OCI-LY7 (cell line): ENCODE data around the gene LIN37. TPM values are rescaled to one million over a fixed set of nuclear protein-coding genes. Genes with fewer than 3 reads are reported as not detected.

Source experiments
- BruUV-seq: library from RNA; stranded (reverse); fragments of 400-500 nt; replicated peaks from 2 replicates; lab custom pipeline; 2021; lab: Mats Ljungman, UMichigan
- CTCF ChIA-PET: fragments of 300-600 bp; sonication (Branson Sonifier 250); formaldehyde crosslinking; loops from one replicate; lab custom pipeline; 2022; ENCODE audit warnings: antibody characterized with exemption; ENCODE audit not compliant: unreplicated experiment; lab: Charles Lee
- POLR2A ChIA-PET: fragments of 300-600 bp; sonication (Branson Sonifier 250); formaldehyde crosslinking; loops from one replicate; lab custom pipeline; 2022; ENCODE audit warnings: antibody characterized with exemption; lab: Charles Lee
- DNase-seq: peaks from one replicate; pipeline ENCODE4 v3.0.0-alpha.2; 2015; ENCODE audit warnings: low spot score
- H2AFZ ChIP-seq: fragments of 200-600 bp; sonication (generic), shearing (Covaris generic); 2 replicates; pipeline ENCODE4 v1.6.1; 2014; ENCODE audit warnings: mild to moderate bottlenecking, antibody characterized with exemption, low read length, moderate library complexity
- H3K27ac ChIP-seq: fragments of 200-600 bp; sonication (generic); 2 replicates; pipeline ENCODE4 v1.5.1; 2014; ENCODE audit warnings: mixed run types, low read depth, mild to moderate bottlenecking, moderate library complexity, low read length, inconsistent platforms; ENCODE audit not compliant: poor library complexity, severe bottlenecking
- H3K36me3 ChIP-seq: fragments of 200-600 bp; sonication (generic); 2 replicates; pipeline ENCODE4 v1.6.1; 2014; ENCODE audit warnings: mild to moderate bottlenecking, antibody characterized with exemption, low read length, moderate library complexity, mixed read lengths; ENCODE audit not compliant: insufficient read depth
- H3K4me1 ChIP-seq: fragments of 200-600 bp; sonication (generic); 2 replicates; pipeline ENCODE4 v1.5.1; 2014; ENCODE audit warnings: mild to moderate bottlenecking, low read length; ENCODE audit not compliant: insufficient read depth, poor library complexity, severe bottlenecking
- H3K4me2 ChIP-seq: fragments of 200-600 bp; sonication (generic); 2 replicates; pipeline ENCODE4 v1.6.1; 2014; ENCODE audit warnings: mild to moderate bottlenecking, low read length
- H3K4me3 ChIP-seq: fragments of 200-600 bp; sonication (generic); 2 replicates; pipeline ENCODE4 v1.5.1; 2014; ENCODE audit warnings: mild to moderate bottlenecking, low read depth, low read length; ENCODE audit not compliant: poor library complexity, severe bottlenecking
- H3K79me2 ChIP-seq: fragments of 200-600 bp; sonication (generic); 2 replicates; pipeline ENCODE4 v1.6.1; 2016; ENCODE audit warnings: low read depth, mild to moderate bottlenecking, low read length, moderate library complexity, mixed read lengths; ENCODE audit not compliant: insufficient read depth
- H3K9me2 ChIP-seq: fragments of 200-600 bp; sonication (generic); 2 replicates; pipeline ENCODE4 v1.6.1; 2016; ENCODE audit warnings: mild to moderate bottlenecking, low read length, mixed read lengths; ENCODE audit not compliant: insufficient read depth
- H3K9me3 ChIP-seq: fragments of 200-600 bp; sonication (generic); 2 replicates; pipeline ENCODE4 v1.6.1; 2014; ENCODE audit warnings: mild to moderate bottlenecking, mixed run types, low read length, mixed read lengths
- H4K20me1 ChIP-seq: fragments of 200-600 bp; sonication (generic); 2 replicates; pipeline ENCODE4 v1.6.1; 2014; ENCODE audit warnings: mild to moderate bottlenecking, antibody characterized with exemption, low read length, moderate library complexity, mixed read lengths; ENCODE audit not compliant: insufficient read depth
- EZH2phosphoT487 ChIP-seq: fragments of 200-600 bp; sonication (generic); IDR thresholded peaks from 2 replicates; pipeline ENCODE4 v1.6.1; 2018; ENCODE audit warnings: low read depth, borderline replicate concordance, mild to moderate bottlenecking, mixed run types, antibody characterized with exemption, low read length, moderate library complexity, mixed read lengths
- intact Hi-C: fragments of 100-400 bp; cut with micrococcal nuclease; formaldehyde crosslinking; loops from one replicate; pipeline ENCODE4 v1.10.0; 2022; ENCODE audit not compliant: unreplicated experiment
- total RNA-seq, 2 experiments: library from RNA; depleted of rRNA in 1 of 2; stranded (reverse); fragments of >200 nt in 1 of 2; shearing (Covaris generic) in 1 of 2; gene quantifications; 2 replicates each; pipeline ENCODE4 v1.2.3, GENCODE V29; 2014 to 2022
- TF ChIP-seq, protein P1 (sequence below): fragments of 200-600 bp; sonication (generic); conservative IDR thresholded peaks from 2 replicates; pipeline ENCODE4 v1.5.1; 2014; ENCODE audit warnings: mild to moderate bottlenecking, antibody characterized with exemption, low read length, moderate library complexity, mixed read lengths

LIN37 gene
- total RNA-seq, 2 experiments from 2014 or later: 11.6 to 11.7 TPM

DNA sequence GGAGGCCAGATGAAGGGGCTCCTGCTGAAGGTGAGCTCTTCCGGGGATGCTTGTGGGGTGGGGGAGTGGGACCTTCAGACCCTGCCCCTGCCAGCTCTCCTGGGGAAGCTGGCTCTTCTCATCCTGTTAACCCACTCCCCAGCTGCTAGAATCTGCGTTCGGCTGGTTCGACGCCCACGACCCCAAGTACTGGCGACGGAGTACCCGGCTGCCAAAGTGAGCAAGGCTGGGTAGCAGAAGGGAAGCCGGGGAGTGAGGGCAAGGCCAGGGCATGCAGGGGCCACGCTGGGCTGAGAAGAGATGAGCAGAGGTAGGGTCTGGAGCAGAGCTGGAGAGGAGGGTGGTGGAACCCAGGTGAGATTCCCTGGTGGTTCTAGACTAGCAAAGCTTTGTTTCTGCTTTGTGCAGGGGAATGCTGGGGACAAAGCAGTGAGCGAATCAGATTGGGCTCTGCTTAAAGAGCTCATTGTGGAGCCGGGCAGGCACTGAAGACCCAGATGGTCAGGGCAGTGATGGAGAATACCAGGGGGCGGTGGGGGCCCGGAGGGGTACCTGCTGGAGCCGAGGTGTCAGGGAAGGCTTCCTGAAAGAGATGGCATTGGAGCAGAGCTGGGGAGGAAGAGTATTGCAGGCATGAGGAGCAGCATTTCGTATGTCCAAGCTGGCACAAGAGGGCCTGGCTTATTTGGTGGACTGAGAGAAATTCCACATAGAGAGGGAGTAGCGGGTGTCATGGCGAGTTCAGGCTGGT lies 20.2 kb upstream of the LIN37 start:
- POLR2A ChIA-PET: no interaction called here
- Histone ChIP-seq H4K20me1 (no peaks in the 10 kb centered on the region), H3K4me3 (no peak overlapping the region), H3K36me3 (peaks cover 98% of the 10 kb centered on the region), H3K4me1 (no peaks in the 10 kb centered on the region), H3K9me3 (no peaks in the 10 kb centered on the region), H3K79me2 (no peaks in the 10 kb centered on the region), H3K9me2 (no peaks in the 10 kb centered on the region), H2AFZ (no peak overlapping the region), H3K4me2 (no peak overlapping the region), H3K27ac (no peak overlapping the region)
- CTCF ChIA-PET: no interaction called here
- BruUV-seq: no TSS peak
- DNase-seq: no peak
- intact Hi-C loops: no loop called here
- TF ChIP-seq, protein P1, sequence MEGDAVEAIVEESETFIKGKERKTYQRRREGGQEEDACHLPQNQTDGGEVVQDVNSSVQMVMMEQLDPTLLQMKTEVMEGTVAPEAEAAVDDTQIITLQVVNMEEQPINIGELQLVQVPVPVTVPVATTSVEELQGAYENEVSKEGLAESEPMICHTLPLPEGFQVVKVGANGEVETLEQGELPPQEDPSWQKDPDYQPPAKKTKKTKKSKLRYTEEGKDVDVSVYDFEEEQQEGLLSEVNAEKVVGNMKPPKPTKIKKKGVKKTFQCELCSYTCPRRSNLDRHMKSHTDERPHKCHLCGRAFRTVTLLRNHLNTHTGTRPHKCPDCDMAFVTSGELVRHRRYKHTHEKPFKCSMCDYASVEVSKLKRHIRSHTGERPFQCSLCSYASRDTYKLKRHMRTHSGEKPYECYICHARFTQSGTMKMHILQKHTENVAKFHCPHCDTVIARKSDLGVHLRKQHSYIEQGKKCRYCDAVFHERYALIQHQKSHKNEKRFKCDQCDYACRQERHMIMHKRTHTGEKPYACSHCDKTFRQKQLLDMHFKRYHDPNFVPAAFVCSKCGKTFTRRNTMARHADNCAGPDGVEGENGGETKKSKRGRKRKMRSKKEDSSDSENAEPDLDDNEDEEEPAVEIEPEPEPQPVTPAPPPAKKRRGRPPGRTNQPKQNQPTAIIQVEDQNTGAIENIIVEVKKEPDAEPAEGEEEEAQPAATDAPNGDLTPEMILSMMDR: no peak
- TF ChIP-seq EZH2phosphoT487: no peak

DNA sequence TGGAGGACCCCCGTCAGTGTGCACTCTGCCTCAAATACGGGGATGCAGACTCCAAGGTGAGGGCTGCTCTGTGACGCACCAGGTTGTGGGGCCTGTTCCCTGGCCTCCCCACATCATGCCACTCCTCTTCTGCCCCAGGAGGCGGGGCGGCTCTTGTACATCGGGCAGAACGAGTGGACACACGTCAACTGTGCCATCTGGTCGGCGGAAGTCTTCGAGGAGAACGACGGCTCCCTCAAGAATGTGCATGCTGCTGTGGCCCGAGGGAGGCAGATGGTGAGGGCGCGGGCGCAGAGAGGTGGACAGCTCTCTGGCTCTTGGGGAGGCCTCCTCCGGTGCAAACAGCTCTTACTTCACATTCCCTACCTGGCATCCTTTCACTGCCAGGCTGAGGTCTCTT lies 19.4 kb upstream of the LIN37 start:
- no peaks in the 10 kb centered on the region for H3K9me2 ChIP-seq
- H3K9me3 ChIP-seq: no peaks in the 10 kb centered on the region
- POLR2A ChIA-PET: no interaction called here
- intact Hi-C loops: no loop called here
- no peaks in the 10 kb centered on the region for H3K4me1 ChIP-seq
- no peak overlapping the region for H3K4me2 ChIP-seq
- no peaks in the 10 kb centered on the region for H3K79me2 ChIP-seq
- no peak overlapping the region for H2AFZ ChIP-seq
- TF ChIP-seq, protein P1: no peak
- TF ChIP-seq EZH2phosphoT487: no peak
- no TSS peak for BruUV-seq
- H4K20me1 ChIP-seq: no peaks in the 10 kb centered on the region
- H3K4me3 ChIP-seq: no peak overlapping the region
- no peak overlapping the region for H3K27ac ChIP-seq
- DNase-seq: no peak
- peaks cover 98% of the 10 kb centered on the region for H3K36me3 ChIP-seq
- CTCF ChIA-PET: no interaction called here

DNA sequence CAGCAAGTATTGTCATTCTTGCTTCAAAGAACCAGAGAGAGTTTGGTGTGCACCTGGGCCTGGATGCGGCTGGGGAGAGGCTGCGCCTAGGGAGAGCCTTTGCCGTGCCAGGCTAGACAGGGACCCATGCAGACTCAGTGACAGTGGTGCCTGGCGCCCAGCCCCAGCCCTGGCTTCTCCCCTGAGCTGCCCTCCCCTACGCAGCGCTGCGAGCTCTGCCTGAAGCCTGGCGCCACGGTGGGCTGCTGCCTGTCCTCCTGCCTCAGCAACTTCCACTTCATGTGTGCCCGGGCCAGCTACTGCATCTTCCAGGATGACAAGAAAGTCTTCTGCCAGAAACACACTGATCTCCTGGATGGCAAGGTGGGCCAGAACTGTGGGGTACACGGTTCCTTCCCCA lies 18.6 kb upstream of the LIN37 start:
- TF ChIP-seq, protein P1: no peak
- no peak for TF ChIP-seq EZH2phosphoT487
- peaks cover 96% of the 10 kb centered on the region for H3K36me3 ChIP-seq
- no peaks in the 10 kb centered on the region for H4K20me1 ChIP-seq
- intact Hi-C loops: no loop called here
- no peak overlapping the region for H3K27ac ChIP-seq
- no peak overlapping the region for H2AFZ ChIP-seq
- POLR2A ChIA-PET: no interaction called here
- no peaks in the 10 kb centered on the region for H3K9me3 ChIP-seq
- no peak overlapping the region for H3K4me2 ChIP-seq
- no peaks in the 10 kb centered on the region for H3K4me1 ChIP-seq
- BruUV-seq: no TSS peak
- no peak overlapping the region for H3K4me3 ChIP-seq
- H3K79me2 ChIP-seq: no peaks in the 10 kb centered on the region
- no peak for DNase-seq
- H3K9me2 ChIP-seq: no peaks in the 10 kb centered on the region
- CTCF ChIA-PET: no interaction called here
